Measurements from ENCODE around the gene GART. TPM values are rescaled to one million over a fixed set of nuclear protein-coding genes. Genes with fewer than 3 reads are reported as not detected.

GART gene
- total RNA-seq, 1 donor from 2014 or later: 55.8 TPM

DNA sequence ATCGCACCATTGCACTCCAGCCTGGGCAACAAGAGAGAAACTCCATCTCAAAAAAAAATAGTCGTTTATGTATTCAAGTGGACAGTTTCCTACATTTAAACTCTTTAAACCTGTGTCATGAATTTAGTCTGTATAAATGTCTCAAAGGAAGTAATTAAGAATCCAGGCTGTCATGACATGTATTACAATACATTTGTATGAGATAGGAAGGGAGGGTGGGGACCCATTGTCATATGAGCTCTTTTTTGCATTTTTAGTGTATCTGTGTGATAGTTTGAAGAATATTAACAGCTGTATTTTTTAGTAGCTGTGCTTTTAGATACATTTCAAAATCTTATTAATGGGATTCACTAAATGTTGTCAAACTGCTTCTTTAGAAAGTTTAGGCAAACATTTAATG lies 26.5 kb upstream of the GART start:
- intact Hi-C loops (cut with DNase I): no loop called here
- H3K27me3 ChIP-seq: no peaks in the 10 kb centered on the region
- peaks cover 92% of the 10 kb centered on the region for H3K36me3 ChIP-seq
- no peaks in the 10 kb centered on the region for H3K4me1 ChIP-seq
- no peak overlapping the region for H3K4me3 ChIP-seq
- no peak for DNase-seq
- no peaks in the 10 kb centered on the region for H3K9me3 ChIP-seq
- H3K27ac ChIP-seq: no peak overlapping the region
- TF ChIP-seq, protein P1, sequence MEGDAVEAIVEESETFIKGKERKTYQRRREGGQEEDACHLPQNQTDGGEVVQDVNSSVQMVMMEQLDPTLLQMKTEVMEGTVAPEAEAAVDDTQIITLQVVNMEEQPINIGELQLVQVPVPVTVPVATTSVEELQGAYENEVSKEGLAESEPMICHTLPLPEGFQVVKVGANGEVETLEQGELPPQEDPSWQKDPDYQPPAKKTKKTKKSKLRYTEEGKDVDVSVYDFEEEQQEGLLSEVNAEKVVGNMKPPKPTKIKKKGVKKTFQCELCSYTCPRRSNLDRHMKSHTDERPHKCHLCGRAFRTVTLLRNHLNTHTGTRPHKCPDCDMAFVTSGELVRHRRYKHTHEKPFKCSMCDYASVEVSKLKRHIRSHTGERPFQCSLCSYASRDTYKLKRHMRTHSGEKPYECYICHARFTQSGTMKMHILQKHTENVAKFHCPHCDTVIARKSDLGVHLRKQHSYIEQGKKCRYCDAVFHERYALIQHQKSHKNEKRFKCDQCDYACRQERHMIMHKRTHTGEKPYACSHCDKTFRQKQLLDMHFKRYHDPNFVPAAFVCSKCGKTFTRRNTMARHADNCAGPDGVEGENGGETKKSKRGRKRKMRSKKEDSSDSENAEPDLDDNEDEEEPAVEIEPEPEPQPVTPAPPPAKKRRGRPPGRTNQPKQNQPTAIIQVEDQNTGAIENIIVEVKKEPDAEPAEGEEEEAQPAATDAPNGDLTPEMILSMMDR (IDR thresholded peaks at IDR 0.05): no peak
- no peak for ATAC-seq

DNA sequence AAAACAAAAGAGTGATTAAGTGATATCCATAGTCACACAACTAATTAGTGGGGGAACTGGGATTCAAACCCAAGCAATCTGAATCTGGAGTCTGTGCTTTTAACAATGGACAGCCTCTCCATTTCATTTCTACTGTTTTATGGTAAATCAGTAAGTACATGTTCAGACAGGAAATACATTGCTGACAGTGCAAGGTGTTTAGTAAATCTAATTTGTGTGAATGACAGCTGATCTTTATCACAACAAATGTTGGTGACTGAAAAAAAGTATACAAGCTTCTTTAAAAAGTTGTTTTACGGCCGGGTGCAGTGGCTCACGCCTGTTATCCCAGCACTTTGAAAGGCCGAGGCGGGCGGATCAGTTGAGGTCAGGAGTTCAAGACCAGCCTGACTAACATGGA lies 26.0 kb upstream of the GART start:
- H3K27ac ChIP-seq: no peak overlapping the region
- no peaks in the 10 kb centered on the region for H3K4me1 ChIP-seq
- no peaks in the 10 kb centered on the region for H3K9me3 ChIP-seq
- H3K36me3 ChIP-seq: peaks cover 91% of the 10 kb centered on the region
- no peak overlapping the region for H3K4me3 ChIP-seq
- TF ChIP-seq, protein P1 (IDR thresholded peaks at IDR 0.05): no peak
- intact Hi-C loops (cut with DNase I): no loop called here
- H3K27me3 ChIP-seq: no peaks in the 10 kb centered on the region
- DNase-seq: no peak
- no peak for ATAC-seq

DNA sequence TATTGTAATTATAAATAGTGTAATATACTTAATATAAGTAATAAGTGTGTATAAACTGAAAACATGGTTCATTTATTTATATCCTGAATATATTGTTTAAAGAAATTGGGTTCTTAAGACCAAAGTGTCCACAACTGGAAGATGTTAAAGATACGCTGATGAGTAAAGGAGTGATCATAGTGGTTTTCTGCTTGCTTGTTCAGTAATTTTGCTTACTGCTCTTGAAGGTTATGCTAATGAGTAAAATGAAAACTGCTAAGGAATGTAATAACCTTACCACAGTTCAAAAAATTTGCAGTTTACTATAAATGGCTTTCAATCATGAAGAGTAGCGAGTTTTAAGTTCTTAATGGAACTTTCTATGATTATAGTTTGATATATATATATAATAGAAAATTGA lies 24.6 kb upstream of the GART start:
- TF ChIP-seq, protein P1 (IDR thresholded peaks at IDR 0.05): no peak
- ATAC-seq (no peak), DNase-seq (no peak)
- Histone ChIP-seq H3K4me3 (no peak overlapping the region), H3K9me3 (no peaks in the 10 kb centered on the region), H3K36me3 (peaks cover 91% of the 10 kb centered on the region), H3K27ac (no peak overlapping the region), H3K27me3 (no peaks in the 10 kb centered on the region), H3K4me1 (no peaks in the 10 kb centered on the region)
- intact Hi-C loops (cut with DNase I): no loop called here

DNA sequence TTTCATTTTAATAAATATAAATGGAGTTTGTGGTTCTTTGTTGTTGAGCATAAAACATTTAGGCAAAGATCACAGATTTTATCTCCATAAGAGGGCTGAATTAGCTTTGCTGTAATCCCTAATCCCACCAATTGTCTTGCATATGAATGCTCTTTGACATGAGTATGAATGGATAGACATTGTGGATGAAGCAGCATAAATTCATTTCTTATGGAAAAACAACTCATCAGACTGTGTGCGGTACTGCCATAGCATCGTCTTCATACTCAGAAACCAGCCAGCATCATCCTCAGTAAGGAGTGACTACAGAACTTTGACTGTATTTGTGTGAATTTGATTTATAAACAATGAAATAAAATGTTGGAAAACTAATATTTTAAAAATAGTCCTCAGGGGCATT lies 20.5 kb upstream of the GART start:
- H3K36me3 ChIP-seq: peaks cover 91% of the 10 kb centered on the region
- intact Hi-C loops (cut with DNase I): no loop called here

DNA sequence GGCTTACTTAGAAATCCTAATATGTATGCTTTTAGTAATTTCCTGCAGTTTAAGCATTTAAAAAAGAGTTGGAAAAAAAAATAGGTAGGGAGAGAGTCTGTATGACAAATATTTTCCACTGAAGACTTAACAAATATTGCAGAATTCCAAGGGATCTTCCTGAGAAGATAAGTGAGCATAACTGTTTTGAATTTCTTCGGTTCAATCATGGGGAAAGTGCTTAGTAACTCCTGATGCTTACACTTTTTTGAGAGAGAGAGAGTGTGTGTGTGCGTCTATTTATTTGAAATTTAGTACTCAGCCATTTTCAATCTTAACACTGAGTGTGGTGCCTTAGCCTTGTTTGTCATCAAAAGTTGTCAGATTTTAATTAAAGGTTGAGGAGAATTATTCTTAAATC lies 19.5 kb upstream of the GART start:
- Histone ChIP-seq H3K4me1 (peaks cover 3% of the 10 kb centered on the region), H3K36me3 (peaks cover 91% of the 10 kb centered on the region), H3K9me3 (no peaks in the 10 kb centered on the region), H3K4me3 (no peak overlapping the region), H3K27ac (no peak overlapping the region), H3K27me3 (no peaks in the 10 kb centered on the region)
- no peak for ATAC-seq
- no peak for DNase-seq
- intact Hi-C loops (cut with DNase I): no loop called here
- TF ChIP-seq, protein P1 (IDR thresholded peaks at IDR 0.05): no peak

More for the DNA sequence above, 20.5 kb upstream of the GART start:
- Histone ChIP-seq H3K9me3 (no peaks in the 10 kb centered on the region), H3K27me3 (no peaks in the 10 kb centered on the region), H3K27ac (no peak overlapping the region), H3K4me1 (peaks cover 3% of the 10 kb centered on the region), H3K4me3 (no peak overlapping the region)
- TF ChIP-seq, protein P1 (IDR thresholded peaks at IDR 0.05): no peak
- ATAC-seq (no peak), DNase-seq (no peak)

DNA sequence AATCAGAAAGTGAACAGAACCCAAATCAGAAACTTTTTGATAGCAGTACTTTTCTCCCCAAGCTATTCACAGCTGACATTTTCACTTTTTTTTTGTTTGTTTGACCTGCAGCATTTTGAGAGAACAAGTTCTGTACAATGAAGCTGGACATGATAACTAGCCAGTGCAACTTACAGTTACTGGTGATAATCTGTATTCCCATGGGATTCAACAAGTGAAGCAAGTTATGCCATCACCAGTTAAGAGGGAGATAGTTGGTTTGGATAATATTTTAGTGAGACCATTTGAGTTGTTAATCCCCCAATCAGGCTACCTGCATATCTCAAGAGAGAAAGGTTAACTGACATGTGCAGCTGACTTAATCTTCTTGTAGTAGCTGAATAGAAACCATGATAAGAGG lies 19.0 kb upstream of the GART start:
- no peak for DNase-seq
- H3K9me3 ChIP-seq: no peaks in the 10 kb centered on the region
- H3K4me1 ChIP-seq: peaks cover 7% of the 10 kb centered on the region
- TF ChIP-seq, protein P1 (IDR thresholded peaks at IDR 0.05): no peak
- H3K27me3 ChIP-seq: no peaks in the 10 kb centered on the region
- peaks cover 93% of the 10 kb centered on the region for H3K36me3 ChIP-seq
- intact Hi-C loops (cut with DNase I): no loop called here
- no peak for ATAC-seq
- no peak overlapping the region for H3K27ac ChIP-seq
- H3K4me3 ChIP-seq: no peak overlapping the region

All from upper lobe of right lung (tissue), 1 donor.